HG03469 (cell line): ENCODE data around the gene ATP10A.
A peak's percentile ranks its signal among the peaks of the same experiment; 100 is the strongest.
"Not testable (repeated sequence)": the region's sequence is repeated elsewhere in the genome, so short reads cannot be mapped to it uniquely, and the experiment has no call there.

Source experiments
- ATAC-seq: cut with Tn5 transposase; IDR thresholded peaks from one replicate; pipeline ENCODE4 v1.9.1; 2021; ENCODE audit warnings: mild to moderate bottlenecking, moderate library complexity, moderate number of reproducible peaks; ENCODE audit not compliant: unreplicated experiment

The ATP10A gene

DNA sequence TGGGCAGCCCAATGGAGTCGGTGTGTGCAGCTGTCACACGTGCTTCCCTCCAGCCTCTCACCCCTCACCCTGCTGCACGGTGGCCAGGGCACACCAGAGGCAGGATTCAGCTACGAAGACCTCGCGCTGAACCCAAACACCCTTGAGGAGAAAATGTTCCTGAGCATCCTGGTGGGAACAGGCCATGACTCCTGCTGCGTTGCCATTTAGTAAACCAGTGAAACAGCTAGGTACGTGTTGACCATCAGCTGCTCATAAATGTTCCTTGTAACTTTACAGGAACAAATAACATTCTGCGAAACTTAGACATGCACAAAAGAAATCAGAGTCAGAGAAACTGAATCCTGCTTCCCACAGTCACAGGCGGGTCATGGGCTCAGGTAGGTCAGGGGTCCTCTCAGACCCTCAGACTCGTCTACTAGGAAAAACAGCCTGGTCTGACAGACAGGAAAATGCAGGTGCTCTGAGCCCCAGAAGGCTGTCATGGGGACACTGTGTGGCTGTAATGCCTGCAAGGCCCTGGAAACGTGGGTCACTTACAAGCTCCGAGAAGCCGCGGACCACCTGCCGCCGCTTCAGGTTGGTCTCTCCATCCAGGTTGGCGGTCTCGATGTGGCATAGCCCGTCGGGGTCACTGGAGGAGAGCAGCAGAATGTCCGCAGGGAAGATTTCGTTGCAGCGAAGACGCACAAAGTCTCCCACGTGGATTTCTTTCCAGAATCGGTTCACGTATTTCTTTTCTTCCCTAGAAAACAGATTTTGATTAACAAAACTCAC, 82.5 kb downstream of the ATP10A start:
- no peak for ATAC-seq

- no peak for ATAC-seq
Measured at GRCh38 chr15:25778161-25778560, 85.0 kb downstream of the ATP10A start.

- no peak for ATAC-seq
Measured at GRCh38 chr15:25777037-25777436, 86.1 kb downstream of the ATP10A start.

- ATAC-seq: no peak
Measured at GRCh38 chr15:25776071-25776746, 86.9 kb downstream of the ATP10A start.

DNA sequence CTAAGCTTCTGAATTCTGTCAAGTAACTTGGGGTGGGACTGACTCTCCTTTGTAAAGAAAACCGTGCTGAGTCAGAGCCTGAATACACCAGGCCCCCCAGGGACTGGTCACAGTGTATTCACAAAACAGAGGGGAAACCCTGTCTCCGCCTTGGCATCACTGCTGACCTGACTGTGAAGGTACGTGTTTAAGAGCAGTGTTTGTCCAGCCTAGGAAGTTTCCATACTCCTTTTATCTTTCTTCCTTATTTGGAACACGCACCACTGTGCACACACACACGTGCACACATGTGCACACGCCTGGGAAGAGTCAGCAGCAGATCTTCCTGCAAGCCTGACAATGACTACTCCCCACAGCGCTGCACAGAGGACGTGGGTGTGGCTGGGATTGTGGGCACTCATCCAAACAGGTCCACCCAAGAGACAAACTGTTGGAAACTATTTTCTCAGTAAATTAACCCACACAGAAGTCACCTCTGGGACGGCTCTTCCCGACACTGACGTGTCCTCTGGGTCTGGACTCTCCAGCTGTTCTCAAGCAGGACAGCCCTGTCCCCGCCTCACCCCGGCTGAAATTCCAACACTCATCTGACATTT, 87.7 kb downstream of the ATP10A start:
- peak; percentile 90 for ATAC-seq

DNA sequence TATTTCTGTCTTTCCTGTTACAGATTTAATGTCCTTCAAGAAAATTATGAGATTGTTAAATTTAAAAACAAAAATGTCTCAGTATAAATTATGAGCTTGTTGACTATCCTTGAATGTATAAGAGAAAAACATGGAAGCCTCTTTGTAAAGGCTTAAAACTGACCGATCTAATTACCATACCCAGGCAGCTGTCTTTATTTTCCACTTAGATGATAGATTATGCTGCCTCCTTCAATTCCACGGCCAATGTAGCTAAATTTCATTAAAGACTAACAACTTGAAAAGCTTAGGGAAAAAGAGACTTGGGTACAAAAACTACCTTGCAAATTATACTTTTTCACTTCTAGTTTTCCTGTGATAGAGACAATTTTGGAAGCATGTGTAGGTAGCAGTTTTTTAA, 88.3 kb downstream of the ATP10A start:
- ATAC-seq: no peak

DNA sequence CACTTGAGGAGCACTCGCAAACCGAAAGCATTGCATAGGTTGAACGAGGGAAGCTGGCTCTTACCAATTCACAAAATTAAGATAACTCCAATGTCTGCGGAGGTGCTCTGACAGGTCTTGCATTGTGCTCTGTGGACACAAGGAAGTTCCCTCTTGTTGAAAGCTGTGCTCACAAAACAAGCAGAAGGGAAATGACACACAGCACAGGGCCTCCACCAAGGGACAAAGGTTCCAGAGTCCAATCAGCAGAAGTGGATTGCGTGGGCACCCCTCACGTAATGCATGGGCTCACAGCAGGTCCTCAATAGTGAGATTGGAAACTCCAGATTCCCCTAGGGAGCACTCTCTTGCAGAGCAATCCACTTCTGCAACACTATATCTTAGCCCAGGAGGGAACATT, 89.9 kb downstream of the ATP10A start:
- no peak for ATAC-seq

DNA sequence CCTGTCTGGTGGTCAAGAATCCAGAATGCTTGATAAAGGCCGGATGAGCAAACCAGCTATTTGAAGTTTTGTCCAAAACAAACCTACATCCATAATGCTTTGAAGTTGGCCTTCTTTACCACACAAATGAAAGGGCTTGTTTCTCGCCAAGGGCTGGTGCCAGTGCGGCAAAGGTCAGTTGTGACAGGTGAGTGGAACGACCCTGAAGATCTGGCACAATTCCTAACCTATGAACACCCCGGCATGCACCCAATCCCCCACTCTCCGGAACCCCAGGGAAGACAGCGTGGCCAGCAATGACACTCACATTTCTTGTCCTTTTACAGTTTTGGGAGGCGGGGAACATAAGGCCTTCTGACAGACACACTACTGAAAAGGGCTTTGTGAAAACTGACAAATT, 90.6 kb downstream of the ATP10A start:
- ATAC-seq: no peak

GRCh38 chr15:25771736-25772135, 91.4 kb downstream of the ATP10A start:
- ATAC-seq: not testable (repeated sequence)

DNA sequence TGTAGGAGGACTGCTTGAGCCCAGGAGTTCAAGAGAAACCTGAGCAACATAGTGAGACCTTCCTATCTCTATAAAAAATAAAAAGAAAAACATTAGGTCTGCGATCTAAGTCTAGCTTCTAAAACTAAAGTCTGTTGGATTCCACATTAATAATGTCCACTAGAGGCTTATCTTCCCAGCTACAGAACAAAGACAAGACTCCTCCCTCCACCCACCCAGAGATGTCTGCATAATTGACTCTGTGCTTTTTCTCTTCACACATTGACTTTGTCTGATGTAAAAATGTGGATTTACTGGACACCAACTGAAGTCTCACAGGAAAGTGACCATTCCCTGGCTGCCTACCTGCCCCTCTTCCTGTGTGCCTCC, 91.8 kb downstream of the ATP10A start:
- no peak for ATAC-seq

DNA sequence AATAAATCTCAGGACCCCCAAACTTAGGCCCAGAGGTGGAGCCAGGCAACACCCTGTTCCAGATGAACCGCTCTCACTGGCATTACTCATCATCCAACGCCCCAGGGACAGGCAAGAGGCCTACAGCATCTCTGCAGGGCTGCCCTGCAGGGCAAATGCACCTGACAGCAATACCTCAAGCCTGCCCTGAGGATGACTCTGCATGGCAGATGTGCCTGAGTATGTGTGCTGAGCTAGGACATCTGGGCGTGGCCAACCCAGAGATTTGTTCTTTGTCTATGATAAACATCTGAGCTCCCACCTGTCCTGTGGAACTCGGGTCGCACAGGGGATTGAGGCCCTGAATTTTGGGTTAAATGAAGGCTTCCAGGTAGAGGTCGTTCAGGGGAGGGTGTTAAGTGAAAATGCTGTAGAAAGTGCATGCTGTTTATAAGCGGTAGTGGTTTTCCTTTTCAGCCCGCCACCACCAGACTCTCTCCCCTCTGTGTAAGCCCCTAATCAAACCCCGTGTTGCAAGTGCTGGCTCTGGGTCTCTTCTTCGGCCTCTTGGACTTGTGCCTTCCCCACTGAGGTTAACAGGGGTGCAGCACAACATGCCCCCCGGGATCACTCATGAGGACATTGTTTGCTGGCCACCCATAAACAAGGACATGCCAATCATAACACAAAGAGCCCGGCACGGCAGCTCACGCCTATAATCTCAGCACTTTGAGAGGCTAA, 92.3 kb downstream of the ATP10A start:
- no peak for ATAC-seq

- no peak for ATAC-seq
Measured at GRCh38 chr15:25770031-25770430, 93.1 kb downstream of the ATP10A start.

GRCh38 chr15:25768271-25768670, 94.9 kb downstream of the ATP10A start:
- ATAC-seq: no peak

DNA sequence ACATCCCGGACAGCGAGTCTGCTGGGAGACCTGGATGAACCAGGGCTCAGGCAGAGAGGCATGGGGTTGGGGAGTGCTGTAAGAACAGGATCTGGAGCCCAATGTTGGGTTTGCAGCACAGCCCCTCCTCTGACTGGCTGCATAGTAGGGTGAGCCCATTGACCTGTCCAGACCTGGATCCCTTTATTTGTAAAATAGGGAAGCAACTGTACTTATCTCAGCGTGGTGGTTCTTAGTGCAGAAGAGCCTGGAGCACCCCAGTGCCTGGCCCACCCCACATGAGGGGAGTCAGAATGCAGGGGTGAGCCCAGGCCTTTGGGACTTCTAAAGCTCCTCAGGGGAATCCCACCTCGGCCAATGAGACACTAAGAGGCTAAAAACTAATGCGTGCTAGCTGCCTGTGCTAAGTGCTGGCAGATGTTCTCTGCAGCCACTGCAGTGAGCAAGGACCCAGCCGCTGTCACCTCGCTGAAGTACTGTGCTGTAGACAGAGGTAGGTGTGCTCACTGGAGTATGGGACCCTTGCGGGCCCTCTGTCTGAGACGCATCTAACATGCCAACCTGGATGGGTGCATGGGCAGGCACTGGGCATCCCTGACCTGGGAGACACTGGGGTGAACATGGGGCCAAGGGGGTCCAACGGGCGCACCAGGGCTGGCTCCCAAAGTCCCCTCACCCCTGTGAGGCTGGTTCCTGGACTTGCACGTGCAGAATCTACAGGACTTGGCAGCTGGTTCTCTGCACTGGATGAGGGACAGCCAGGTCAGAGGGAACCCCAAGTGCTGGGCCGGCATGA, 95.6 kb downstream of the ATP10A start:
- ATAC-seq: no peak

DNA sequence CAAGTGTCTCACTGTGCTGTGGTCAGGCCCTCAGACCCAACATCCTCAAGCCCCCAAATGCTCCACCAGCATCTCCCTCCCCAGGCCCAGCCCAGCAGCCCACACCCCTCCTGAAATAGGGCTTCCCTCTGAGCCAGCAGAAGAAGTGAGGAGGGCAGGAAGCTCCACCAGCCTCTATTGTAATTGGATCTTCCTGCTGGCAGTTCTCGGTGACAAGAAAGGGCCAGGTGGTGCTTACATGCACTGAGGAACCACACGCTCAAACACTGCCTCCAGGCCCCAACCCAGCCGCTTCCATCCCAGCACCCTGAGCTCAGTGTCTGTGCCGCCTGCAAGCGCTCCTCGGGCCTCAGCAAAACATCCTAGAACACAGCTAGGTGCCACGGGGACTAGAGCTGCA, 96.7 kb downstream of the ATP10A start:
- no peak for ATAC-seq

- ATAC-seq: no peak
Measured at GRCh38 chr15:25764980-25765735, 98.0 kb downstream of the ATP10A start.

GRCh38 chr15:25763954-25764353, 99.2 kb downstream of the ATP10A start:
- no peak for ATAC-seq

DNA sequence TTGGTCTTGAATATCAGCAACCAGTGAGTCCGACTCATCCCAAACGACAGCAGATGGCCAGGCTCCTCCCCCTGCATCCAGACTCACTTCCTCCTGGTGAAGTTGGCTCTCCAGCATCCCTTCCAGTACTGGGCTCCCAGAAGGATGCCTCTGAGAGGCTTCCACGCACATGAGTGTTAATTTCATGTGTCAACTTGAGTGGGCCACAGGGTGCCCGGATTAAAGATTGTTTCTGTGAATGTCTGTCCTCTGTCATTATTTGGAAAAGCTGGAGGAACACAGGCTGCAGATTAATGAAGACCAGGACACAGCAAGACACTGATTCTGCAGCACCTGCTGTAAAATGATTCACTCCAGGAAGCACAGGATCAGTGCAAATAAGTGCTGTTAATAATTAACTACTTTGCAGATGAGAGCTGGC, 99.8 kb downstream of the ATP10A start:
- no peak for ATAC-seq

DNA sequence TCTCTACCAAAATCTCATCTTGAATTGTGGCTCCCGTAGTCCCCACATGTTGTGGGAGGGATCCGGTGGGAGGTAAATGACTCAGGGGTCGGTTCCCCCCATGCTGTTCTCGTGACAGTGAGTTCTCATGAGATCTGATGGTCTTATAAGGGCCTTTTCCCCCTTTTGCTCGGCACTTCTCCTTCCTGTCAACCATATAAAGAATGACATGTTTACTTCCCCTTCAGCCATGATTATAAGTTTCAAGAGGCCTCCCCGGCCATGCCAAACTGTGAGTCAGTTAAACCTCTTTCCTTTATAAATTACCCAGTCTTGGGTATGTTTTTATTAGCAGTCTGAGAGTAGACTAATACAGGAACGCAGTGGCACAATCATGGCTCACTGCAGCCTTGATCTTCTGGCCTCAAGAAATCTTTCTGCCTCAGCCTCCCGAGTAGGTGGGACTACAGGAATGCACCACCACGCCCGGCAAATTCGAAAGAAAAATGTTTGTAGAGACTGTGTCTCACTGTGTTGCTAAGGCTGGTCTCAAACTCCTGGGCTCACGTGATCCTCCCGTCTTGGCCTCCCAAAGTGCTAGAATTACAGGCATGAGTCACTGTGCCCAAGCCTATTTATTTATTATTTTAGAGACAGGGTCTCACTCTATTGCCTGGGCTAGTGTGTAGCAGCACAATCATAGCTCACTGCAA, 101.0 kb downstream of the ATP10A start:
- no peak for ATAC-seq
